NCI-H1436 treated with DMSO at 0.1 percent for 48 hours (cell line): ENCODE data around the gene NHERF1.

Source experiments
- DNase-seq: peaks from one replicate; lab custom pipeline; 2025; lab: John Stamatoyannopoulos, UW

Gene NHERF1

DNA sequence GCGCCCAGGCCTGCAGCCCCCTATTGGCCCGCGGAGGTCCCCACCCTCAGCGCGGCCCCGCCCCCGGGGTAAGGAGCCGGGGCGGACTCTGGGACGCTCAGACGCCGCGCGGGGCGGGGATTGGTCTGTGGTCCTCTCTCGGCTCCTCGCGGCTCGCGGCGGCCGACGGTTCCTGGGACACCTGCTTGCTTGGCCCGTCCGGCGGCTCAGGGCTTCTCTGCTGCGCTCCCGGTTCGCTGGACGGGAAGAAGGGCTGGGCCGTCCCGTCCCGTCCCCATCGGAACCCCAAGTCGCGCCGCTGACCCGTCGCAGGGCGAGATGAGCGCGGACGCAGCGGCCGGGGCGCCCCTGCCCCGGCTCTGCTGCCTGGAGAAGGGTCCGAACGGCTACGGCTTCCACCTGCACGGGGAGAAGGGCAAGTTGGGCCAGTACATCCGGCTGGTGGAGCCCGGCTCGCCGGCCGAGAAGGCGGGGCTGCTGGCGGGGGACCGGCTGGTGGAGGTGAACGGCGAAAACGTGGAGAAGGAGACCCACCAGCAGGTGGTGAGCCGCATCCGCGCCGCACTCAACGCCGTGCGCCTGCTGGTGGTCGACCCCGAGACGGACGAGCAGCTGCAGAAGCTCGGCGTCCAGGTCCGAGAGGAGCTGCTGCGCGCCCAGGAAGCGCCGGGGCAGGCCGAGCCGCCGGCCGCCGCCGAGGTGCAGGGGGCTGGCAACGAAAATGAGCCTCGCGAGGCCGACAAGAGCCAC lies at the start of gene NHERF1:
Gene NHERF1 (plus strand): TSS at position 100 of the 750 bp plus-strand sequence. CDS start 219 bp downstream, at position 319.
- DNase-seq = peak; percentile 86

- DNase-seq = no peak
Measured at GRCh38 chr17:74699236-74699635, 49.2 kb upstream of the NHERF1 start.

GRCh38 chr17:74702116-74702871 lies 46.1 kb upstream of the NHERF1 start:
- no peak for DNase-seq

- DNase-seq = no peak
Measured at GRCh38 chr17:74703311-74703710, 45.1 kb upstream of the NHERF1 start.

DNA sequence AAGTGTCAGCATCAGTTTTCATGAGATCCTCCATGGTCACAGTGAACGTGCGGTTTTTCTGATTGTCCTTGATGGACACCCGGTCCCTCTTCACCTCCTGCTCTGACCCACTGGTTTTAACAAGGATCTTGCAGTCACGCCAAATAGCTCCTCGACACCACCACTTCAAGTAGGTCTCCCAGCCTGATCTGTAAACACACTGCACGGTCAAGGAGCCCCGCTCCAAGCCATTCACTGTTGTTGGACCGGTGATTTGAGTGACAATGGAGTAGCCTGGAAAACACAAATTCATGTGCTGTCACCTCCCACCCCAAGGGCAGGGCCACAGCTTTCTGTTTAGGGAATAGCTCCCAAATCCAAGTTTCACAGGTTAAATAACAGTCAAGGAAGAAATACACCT lies 43.9 kb upstream of the NHERF1 start:
- DNase-seq = no peak

DNA sequence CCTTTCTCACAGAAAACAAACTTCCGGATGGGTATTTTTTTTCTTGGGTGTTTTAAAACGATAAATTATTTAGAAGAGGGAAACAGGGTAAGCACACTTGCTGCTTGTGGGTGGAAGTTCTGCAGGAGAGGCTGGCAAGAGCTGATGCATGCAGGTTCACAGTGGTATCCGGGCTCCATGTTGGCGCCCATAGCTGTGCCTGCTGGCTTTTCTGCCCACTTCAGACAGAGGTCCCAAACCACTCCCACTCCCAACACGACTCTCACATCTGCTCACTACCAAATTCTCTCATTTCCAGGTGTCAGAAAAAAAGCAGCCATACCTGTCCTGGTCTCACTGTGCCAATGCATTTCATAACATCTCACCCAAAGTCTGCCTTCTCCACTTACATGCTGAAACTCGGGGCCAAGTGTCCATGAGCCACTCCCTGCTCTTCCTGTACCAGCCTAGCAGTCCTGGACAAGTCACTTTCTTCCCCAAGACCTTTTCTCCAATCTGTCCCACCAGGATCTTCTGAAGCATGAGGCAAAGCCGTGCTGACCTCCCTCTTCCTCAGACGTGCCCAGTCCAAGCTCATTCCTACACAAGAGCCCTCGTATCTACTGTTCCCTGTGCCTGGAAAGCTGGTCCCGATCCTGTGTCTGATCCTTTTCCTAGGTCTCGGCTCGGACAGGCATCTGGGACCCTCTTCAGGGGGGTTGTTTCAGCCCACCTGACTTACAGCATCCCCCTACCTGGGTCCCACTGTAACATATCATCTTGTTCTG lies 37.2 kb upstream of the NHERF1 start:
- DNase-seq = no peak

GRCh38 chr17:74712301-74712700 lies 36.1 kb upstream of the NHERF1 start:
- DNase-seq = no peak

- no peak for DNase-seq
Measured at GRCh38 chr17:74712756-74713155, 35.7 kb upstream of the NHERF1 start, which contains the start of gene CD300LF. CD300LF (minus strand) TSS chr17:74712923; CDS start chr17:74712866, 57 bp downstream.

- no peak for DNase-seq
Measured at GRCh38 chr17:74713171-74713755, 35.2 kb upstream of the NHERF1 start.

- DNase-seq = no peak
Measured at GRCh38 chr17:74715144-74715543, 33.3 kb upstream of the NHERF1 start.

GRCh38 chr17:74720506-74720905 lies 27.9 kb upstream of the NHERF1 start:
- no peak for DNase-seq

GRCh38 chr17:74722782-74723181 lies 25.6 kb upstream of the NHERF1 start:
- DNase-seq = no peak

GRCh38 chr17:74723891-74724290 lies 24.5 kb upstream of the NHERF1 start:
- no peak for DNase-seq

DNA sequence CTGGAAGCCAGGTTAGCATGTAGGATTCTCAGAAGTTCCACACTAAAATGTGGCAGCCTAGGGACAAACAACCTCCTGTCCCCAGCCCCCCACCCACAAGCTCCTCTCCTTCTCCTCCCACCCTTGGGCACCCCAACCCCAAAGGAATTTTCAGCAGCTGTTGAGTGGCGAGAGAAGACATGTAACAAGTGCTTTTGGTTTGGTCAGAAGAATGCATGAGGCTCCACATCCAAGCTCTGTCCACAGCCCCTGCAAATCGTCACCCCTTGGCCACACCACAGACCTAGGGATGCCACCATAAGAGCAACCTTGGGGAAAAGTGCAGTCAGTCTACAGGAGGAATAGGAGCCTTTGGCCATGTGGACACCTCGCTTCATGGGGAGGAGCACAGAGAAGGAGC lies 23.3 kb upstream of the NHERF1 start:
- DNase-seq = no peak

DNA sequence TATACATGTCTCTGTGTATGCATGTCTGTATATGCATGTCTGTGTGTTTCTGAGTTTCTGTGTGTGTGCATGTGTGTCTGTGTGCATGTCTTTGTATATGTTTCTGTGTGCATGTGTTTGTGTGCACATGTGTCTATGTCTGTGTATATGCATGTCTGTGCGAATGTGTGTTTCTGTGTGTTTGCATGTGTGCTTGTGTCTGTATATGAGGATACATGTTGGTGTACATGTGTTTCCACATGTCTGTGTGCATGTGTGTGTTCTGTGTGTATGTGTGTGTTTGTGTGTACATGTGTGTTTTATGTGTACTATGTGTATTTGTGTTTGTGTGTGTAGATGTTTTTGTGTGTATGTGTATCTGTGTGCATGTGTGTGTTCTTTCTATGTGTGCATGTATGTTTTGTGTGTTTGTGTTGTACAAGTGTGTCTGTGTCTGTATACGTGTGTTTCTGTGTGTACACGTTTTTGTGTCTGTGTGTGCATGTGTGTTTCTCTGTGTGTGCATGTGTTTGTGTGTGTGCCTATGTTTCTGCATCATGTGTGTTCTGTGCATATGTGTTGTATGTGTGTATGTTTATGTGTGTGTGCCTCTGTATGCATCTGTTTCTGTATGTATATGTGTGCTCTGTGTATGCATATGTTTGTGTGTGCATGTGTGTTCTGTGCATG lies 20.3 kb upstream of the NHERF1 start:
- no peak for DNase-seq

- DNase-seq = no peak
Measured at GRCh38 chr17:74728702-74729075, 19.7 kb upstream of the NHERF1 start.

- no peak for DNase-seq
Measured at GRCh38 chr17:74729368-74729767, 19.1 kb upstream of the NHERF1 start.

DNA sequence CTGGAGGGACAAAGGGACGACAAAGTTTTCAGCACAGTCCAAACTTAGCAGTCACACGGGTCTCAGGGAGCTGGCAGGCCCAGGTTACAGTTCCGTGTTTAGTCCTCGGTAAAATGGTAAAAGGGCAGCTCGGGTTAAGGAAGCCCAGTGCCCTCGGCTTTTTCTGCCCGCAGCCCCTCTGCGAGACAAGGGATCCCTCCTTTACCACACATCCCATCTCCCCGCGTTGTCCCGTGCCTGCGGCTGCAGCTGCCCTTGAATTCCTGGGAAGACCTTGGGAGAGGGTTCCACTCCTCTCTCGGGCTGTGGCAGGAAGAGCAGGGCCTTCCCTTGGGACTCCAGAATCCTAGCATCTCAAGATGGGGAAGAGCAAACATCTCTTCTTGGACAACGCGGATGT lies 18.6 kb upstream of the NHERF1 start:
- DNase-seq = no peak

DNA sequence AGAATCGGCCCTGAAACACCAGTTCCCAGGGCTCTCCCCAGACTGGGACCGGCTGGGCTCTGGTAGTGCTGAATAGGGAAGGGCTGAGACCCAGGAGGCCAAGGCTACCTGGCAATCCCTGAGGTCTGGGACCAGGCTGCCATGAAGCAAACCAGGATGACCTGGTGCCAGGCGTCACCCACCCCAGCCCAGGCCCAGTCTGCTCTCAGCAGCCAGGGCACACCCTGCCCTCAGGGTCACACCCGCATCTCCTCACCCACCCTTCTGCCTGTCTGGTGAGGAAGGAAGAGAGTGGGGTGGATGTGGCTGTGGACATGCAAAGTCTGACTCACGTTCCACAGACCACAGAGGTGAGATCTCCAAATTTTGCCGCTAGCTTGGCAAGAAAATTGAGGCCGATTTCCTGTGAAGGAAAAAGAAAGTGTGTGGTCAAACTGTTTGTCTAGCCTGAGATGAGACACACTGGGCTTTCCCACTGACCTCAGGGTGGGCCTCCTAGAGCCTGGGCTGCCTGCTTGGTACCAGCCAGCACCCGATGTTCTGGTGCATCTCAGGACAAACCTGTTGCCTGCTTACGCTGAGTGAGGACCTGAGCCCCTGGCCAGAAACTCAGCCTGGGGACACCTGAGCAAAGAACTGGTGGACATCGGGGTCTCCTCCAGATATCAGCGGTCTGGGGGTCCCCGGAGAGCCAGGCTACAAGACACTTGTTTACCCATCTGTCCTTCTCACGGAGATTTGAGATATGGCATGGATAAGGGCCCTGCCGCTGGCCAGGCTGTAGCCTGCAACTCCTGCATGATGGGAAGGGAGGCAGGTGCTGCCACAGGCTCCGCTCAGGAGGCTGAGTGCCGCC lies 17.7 kb upstream of the NHERF1 start:
- DNase-seq = no peak

DNA sequence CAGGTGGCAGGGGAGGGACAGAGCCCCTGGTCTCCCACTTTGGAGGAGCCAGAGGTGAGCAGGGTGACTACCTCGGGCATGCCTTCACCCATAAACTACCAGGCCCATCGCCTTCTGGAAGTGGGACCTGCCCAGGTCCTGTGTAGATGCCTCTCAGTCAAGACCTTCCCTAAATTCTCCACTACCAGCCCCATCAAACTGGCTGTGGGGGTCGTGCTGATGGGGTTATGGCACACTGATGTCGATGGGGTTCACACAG lies 17.2 kb upstream of the NHERF1 start:
- no peak for DNase-seq
